GM19238 (cell line): Measurements from ENCODE around the gene F10.

Experiments used
- DNase-seq: peaks from one replicate; pipeline ENCODE4 v3.0.0; 2011; ENCODE audit warnings: low spot score; ENCODE audit not compliant: insufficient read length

F10 gene

GRCh38 chr13:113129921-113130750 lies 7.5 kb downstream of the F10 start:
- DNase-seq = no peak

- no peak for DNase-seq
These were observed 12.7 kb downstream of the F10 start for GRCh38 chr13:113135281-113135760.

GRCh38 chr13:113137691-113138298 lies 15.2 kb downstream of the F10 start:
- DNase-seq = no peak

GRCh38 chr13:113138792-113139551 lies 16.4 kb downstream of the F10 start:
- no peak for DNase-seq

- DNase-seq = no peak
These were observed 17.0 kb downstream of the F10 start for GRCh38 chr13:113139577-113139976.

GRCh38 chr13:113140677-113141600 lies 18.3 kb downstream of the F10 start:
- no peak for DNase-seq

GRCh38 chr13:113141601-113141970 lies 19.0 kb downstream of the F10 start:
- DNase-seq = no peak

GRCh38 chr13:113142876-113143275 lies 20.3 kb downstream of the F10 start:
- DNase-seq = no peak

- no peak for DNase-seq
These were observed 21.1 kb downstream of the F10 start for GRCh38 chr13:113143466-113144254.

GRCh38 chr13:113144255-113144629 lies 21.6 kb downstream of the F10 start:
- DNase-seq = no peak

- no peak for DNase-seq
These were observed 22.9 kb downstream of the F10 start for GRCh38 chr13:113145496-113145895.

GRCh38 chr13:113145911-113146598 lies 23.5 kb downstream of the F10 start:
- DNase-seq = no peak

- no peak for DNase-seq
These were observed 24.2 kb downstream of the F10 start for GRCh38 chr13:113146750-113147149.

GRCh38 chr13:113147206-113147605 lies 24.6 kb downstream of the F10 start:
- no peak for DNase-seq

- no peak for DNase-seq
These were observed 25.8 kb downstream of the F10 start for GRCh38 chr13:113148407-113148806.

GRCh38 chr13:113148940-113149503 lies 26.4 kb downstream of the F10 start:
- no peak for DNase-seq

- DNase-seq = no peak
These were observed 27.3 kb downstream of the F10 start for GRCh38 chr13:113149711-113150549.

GRCh38 chr13:113150550-113151365 lies 28.2 kb downstream of the F10 start:
- no peak for DNase-seq
